NCI-H748 (cell line): ENCODE data around the gene TM9SF2.

Experiments
- DNase-seq: peaks from one replicate; lab custom pipeline; 2025; ENCODE audit not compliant: unreplicated experiment; lab: John Stamatoyannopoulos, UW

Gene TM9SF2

GRCh38 chr13:99577934-99578917, 77.0 kb downstream of the TM9SF2 start:
- DNase-seq, result no peak

- no peak for DNase-seq
Measured at GRCh38 chr13:99580500-99581268, 79.4 kb downstream of the TM9SF2 start.

- DNase-seq, result no peak
Measured at GRCh38 chr13:99582511-99582910, 81.2 kb downstream of the TM9SF2 start.

- no peak for DNase-seq
Measured at GRCh38 chr13:99585609-99586008, 84.3 kb downstream of the TM9SF2 start.

- DNase-seq, result no peak
Measured at GRCh38 chr13:99587021-99587420, 85.7 kb downstream of the TM9SF2 start.

- no peak for DNase-seq
Measured at GRCh38 chr13:99587893-99588606, 86.8 kb downstream of the TM9SF2 start.

- DNase-seq, result no peak
Measured at GRCh38 chr13:99589575-99589974, 88.3 kb downstream of the TM9SF2 start.

- DNase-seq, result no peak
Measured at GRCh38 chr13:99590519-99591011, 89.3 kb downstream of the TM9SF2 start.

GRCh38 chr13:99596180-99596579, 94.9 kb downstream of the TM9SF2 start:
- DNase-seq, result no peak

GRCh38 chr13:99600318-99600717, 99.0 kb downstream of the TM9SF2 start:
- peak; percentile 9 for DNase-seq

GRCh38 chr13:99601535-99601934, 100.3 kb downstream of the TM9SF2 start:
- DNase-seq, result no peak

GRCh38 chr13:99604636-99605035, 103.4 kb downstream of the TM9SF2 start:
- no peak for DNase-seq

GRCh38 chr13:99605420-99606323, 104.4 kb downstream of the TM9SF2 start:
- peak; percentile 72 for DNase-seq

GRCh38 chr13:99606324-99607066, 105.2 kb downstream of the TM9SF2 start, which contains the start of gene CLYBL:
CLYBL (plus strand) TSS chr13:99606690.
- peak; percentile 94 for DNase-seq

- DNase-seq, result no peak
Measured at GRCh38 chr13:99608345-99608744, 107.1 kb downstream of the TM9SF2 start.

- DNase-seq, result no peak
Measured at GRCh38 chr13:99610702-99611289, 109.5 kb downstream of the TM9SF2 start.
